Ishikawa (cell line): ENCODE results near the gene NOS1AP.

Experiments
- CEBPB ChIP-seq: IDR thresholded peaks from 2 replicates; pipeline ENCODE4 v1.6.1; 2012
- CREB1 ChIP-seq: IDR thresholded peaks from 2 replicates; pipeline ENCODE4 v1.6.1; 2012; ENCODE audit warnings: low read depth
- EGR1 ChIP-seq: IDR thresholded peaks from 2 replicates; pipeline ENCODE4 v1.6.1; 2012
- EP300 ChIP-seq: IDR thresholded peaks from 2 replicates; pipeline ENCODE4 v1.6.1; 2012; ENCODE audit warnings: borderline replicate concordance
- FOXM1 ChIP-seq: IDR thresholded peaks from 2 replicates; pipeline ENCODE4 v1.6.1; 2012; ENCODE audit warnings: low read depth, borderline replicate concordance
- NFIC ChIP-seq: IDR thresholded peaks from 2 replicates; pipeline ENCODE4 v1.6.1; 2012
- RAD21 ChIP-seq: IDR thresholded peaks from 2 replicates; pipeline ENCODE4 v1.6.1; 2012; ENCODE audit warnings: low read depth
- TCF12 ChIP-seq: IDR thresholded peaks from 2 replicates; pipeline ENCODE4 v1.6.1; 2012; ENCODE audit warnings: low read depth
- TEAD4 ChIP-seq: IDR thresholded peaks from 2 replicates; pipeline ENCODE4 v1.6.1; 2012
- YY1 ChIP-seq: IDR thresholded peaks from 2 replicates; pipeline ENCODE4 v1.6.1; 2012; ENCODE audit warnings: low read depth
- ZBTB7A ChIP-seq: IDR thresholded peaks from 2 replicates; pipeline ENCODE4 v1.6.1; 2012; ENCODE audit warnings: low read depth
- TF ChIP-seq, protein P1 (sequence below): IDR thresholded peaks from 2 replicates; pipeline ENCODE4 v1.6.1; 2012
- TF ChIP-seq, protein P2 (sequence below): IDR thresholded peaks from 2 replicates; pipeline ENCODE4 v1.6.1; 2012; ENCODE audit warnings: low read depth, mild to moderate bottlenecking
- TF ChIP-seq, protein P3 (sequence below): IDR thresholded peaks from 2 replicates; pipeline ENCODE4 v1.6.1; 2012

The NOS1AP gene

DNA sequence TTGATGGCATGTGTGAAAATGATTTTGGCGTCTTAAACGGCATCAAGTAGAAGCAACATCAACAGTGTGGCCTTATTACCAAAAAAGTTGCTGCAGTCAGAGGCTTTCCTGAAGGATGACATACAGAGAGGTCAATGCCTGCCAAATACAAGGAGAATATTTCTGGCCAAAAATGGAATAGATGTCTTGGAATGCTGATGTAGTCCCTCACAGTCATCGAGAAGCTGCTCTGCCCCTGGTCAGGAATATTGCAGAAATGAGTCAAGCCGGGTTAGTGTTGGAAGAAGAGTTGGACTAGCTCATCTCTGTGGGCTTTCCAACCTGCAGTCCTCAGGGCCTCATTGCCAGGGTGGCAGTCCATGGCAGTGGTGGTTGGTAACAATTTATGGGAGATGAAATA is 42.1 kb downstream of the NOS1AP start:
- no peak for TF ChIP-seq YY1
- no peak for TF ChIP-seq ZBTB7A
- no peak for TF ChIP-seq TCF12
- TF ChIP-seq, protein P1, sequence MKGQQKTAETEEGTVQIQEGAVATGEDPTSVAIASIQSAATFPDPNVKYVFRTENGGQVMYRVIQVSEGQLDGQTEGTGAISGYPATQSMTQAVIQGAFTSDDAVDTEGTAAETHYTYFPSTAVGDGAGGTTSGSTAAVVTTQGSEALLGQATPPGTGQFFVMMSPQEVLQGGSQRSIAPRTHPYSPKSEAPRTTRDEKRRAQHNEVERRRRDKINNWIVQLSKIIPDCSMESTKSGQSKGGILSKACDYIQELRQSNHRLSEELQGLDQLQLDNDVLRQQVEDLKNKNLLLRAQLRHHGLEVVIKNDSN, result no peak
- TF ChIP-seq, protein P2, sequence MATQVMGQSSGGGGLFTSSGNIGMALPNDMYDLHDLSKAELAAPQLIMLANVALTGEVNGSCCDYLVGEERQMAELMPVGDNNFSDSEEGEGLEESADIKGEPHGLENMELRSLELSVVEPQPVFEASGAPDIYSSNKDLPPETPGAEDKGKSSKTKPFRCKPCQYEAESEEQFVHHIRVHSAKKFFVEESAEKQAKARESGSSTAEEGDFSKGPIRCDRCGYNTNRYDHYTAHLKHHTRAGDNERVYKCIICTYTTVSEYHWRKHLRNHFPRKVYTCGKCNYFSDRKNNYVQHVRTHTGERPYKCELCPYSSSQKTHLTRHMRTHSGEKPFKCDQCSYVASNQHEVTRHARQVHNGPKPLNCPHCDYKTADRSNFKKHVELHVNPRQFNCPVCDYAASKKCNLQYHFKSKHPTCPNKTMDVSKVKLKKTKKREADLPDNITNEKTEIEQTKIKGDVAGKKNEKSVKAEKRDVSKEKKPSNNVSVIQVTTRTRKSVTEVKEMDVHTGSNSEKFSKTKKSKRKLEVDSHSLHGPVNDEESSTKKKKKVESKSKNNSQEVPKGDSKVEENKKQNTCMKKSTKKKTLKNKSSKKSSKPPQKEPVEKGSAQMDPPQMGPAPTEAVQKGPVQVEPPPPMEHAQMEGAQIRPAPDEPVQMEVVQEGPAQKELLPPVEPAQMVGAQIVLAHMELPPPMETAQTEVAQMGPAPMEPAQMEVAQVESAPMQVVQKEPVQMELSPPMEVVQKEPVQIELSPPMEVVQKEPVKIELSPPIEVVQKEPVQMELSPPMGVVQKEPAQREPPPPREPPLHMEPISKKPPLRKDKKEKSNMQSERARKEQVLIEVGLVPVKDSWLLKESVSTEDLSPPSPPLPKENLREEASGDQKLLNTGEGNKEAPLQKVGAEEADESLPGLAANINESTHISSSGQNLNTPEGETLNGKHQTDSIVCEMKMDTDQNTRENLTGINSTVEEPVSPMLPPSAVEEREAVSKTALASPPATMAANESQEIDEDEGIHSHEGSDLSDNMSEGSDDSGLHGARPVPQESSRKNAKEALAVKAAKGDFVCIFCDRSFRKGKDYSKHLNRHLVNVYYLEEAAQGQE, result no peak
- TF ChIP-seq FOXM1, result no peak
- no peak for TF ChIP-seq RAD21
- no peak for TF ChIP-seq CREB1

DNA sequence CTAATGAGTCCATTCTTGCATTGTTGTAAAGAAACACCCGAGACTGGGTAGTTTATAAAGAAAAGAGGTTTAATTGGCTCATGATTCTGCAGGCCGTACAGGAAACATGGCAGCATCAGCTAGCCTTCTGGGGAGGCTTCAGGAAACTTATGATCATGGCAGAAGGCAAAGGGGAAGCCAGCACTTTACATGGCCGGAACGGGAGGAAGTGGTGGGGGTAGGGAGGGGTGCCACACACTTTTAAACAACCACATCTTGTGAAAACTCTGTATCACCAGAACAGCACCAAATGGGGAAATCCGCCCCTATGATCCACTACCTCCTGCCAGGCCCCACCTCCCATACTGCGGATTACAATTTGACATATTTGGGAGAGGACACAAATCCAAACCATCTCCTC is 43.9 kb downstream of the NOS1AP start:
- TF ChIP-seq CREB1, result no peak
- TF ChIP-seq CEBPB, result no peak
- TF ChIP-seq TCF12, result no peak
- TF ChIP-seq, protein P3, sequence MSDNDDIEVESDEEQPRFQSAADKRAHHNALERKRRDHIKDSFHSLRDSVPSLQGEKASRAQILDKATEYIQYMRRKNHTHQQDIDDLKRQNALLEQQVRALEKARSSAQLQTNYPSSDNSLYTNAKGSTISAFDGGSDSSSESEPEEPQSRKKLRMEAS, result no peak
- no peak for TF ChIP-seq EGR1
- no peak for TF ChIP-seq RAD21
- TF ChIP-seq TEAD4, result no peak
- no peak for TF ChIP-seq NFIC
- TF ChIP-seq FOXM1, result no peak
- no peak for TF ChIP-seq EP300
- TF ChIP-seq, protein P2, result no peak
- no peak for TF ChIP-seq YY1
- TF ChIP-seq, protein P1, result no peak

DNA sequence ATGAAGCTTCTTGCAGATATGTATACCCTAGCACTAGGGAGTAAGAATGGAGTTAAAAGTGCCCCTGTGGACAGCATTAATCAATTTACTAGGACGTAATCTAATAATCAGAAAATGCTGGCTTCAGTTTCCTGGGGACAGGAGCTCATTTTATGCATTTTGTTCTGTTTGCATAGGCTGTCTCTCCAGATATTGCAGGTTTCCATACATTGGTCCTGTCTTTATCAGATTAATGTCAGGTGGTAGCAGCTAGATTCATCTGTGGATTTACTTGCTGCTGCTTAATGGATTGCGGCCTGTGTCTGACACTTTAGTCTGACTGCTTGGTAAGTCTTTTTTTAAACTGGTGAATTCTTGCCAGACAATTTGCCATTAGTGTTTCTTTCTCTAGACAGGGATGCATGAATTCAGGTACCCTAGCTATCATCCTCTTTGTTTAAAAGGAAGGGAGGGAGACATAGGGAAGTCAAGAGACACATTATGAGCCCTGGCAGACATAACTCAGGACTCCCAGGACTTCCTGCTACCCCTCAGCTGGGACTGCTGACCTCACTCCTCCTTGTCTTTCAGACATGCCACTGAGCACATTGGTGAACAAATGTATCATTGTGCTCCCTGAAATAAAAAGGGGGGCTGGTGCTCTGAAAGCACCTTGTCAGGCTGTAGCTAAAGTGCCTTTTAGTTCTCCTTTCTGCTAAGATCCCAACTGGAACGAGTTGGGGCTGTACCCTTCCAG is 47.7 kb downstream of the NOS1AP start:
- TF ChIP-seq CREB1 (no peak), TCF12 (no peak), ZBTB7A (no peak), TEAD4 (no peak)
- TF ChIP-seq, protein P2, result no peak
- TF ChIP-seq, protein P1, result no peak

DNA sequence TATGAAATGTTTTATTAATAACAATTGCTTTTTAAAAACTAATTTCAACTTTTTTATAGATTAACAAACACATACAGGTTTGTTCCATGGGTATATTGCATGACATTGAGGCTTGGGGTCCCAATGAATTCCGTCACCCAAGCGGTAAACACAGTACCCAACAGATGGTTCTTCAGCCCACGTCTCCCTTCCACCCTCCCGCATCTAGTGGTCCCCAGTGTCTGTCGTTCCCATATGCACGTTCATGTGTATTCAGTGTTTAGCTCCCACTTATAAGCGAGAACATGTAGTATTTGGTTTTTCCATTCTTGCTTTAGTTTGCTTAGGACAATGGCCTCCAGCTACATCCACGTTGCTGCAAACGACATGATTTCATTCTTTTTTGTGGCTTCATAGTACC is 48.6 kb downstream of the NOS1AP start:
- TF ChIP-seq RAD21, result no peak
- TF ChIP-seq, protein P2, result no peak
- TF ChIP-seq, protein P3, result no peak
